Measurements from ENCODE around the gene CLINT1. TPM values are rescaled to one million over a fixed set of nuclear protein-coding genes. Genes with fewer than 3 reads are reported as not detected.

CLINT1 gene
- total and polyA plus RNA-seq, 9 of the 15 experiments (the other 6 are each of a cell fraction or from before 2014, with no cell fraction given) = 23.6 to 125 (median 71.4) TPM

DNA sequence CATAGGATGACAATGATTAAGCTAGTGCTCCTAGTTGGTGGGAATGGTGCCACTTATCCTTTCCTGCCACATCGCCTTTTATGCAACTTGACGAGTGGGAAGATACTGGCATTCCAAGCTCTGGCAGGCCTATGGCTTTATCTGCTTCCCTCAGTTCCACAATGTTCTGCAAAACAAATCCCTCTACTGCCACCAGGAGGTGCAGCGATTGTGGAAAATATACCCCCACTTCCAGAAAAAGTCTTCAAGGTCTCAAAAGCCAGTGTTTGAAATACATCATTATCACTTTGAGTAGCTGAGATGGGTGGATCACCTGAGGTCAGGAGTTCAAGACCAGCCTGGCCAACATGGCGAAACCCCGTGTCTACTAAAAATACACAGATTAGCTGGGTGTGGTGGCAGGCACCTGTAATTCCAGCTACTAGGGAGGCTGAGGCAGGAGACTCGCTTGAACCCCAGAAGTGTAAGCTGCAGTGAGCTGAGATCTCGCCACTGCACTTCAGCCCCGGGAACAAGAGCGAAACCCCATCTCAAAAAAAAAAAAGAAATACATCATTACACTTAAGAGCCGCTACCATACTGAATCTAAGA, 3.4 kb downstream of the CLINT1 start (continued):
- TF ChIP-seq, protein P1, sequence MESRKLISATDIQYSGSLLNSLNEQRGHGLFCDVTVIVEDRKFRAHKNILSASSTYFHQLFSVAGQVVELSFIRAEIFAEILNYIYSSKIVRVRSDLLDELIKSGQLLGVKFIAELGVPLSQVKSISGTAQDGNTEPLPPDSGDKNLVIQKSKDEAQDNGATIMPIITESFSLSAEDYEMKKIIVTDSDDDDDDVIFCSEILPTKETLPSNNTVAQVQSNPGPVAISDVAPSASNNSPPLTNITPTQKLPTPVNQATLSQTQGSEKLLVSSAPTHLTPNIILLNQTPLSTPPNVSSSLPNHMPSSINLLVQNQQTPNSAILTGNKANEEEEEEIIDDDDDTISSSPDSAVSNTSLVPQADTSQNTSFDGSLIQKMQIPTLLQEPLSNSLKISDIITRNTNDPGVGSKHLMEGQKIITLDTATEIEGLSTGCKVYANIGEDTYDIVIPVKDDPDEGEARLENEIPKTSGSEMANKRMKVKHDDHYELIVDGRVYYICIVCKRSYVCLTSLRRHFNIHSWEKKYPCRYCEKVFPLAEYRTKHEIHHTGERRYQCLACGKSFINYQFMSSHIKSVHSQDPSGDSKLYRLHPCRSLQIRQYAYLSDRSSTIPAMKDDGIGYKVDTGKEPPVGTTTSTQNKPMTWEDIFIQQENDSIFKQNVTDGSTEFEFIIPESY (CRISPR knock-in tag; IDR thresholded peaks at IDR 0.05) = peak; percentile 19; the same call in 1 of the 2 replicates
- TF ChIP-seq ATF7 (IDR thresholded peaks at IDR 0.05) (no peak), TEAD2 (tag; IDR thresholded peaks at IDR 0.05) (0 out of 2 replicates have a peak, but pooled peaks have one; percentile 23), ZKSCAN1 (IDR thresholded peaks at IDR 0.05; ENCODE audit: low read depth, low read length) (no peak), RFX1 (IDR thresholded peaks at IDR 0.05) (no peak), PRPF4 (IDR thresholded peaks at IDR 0.05; ENCODE audit: insufficient read depth, low read depth, low read length, poor library complexity, severe bottlenecking) (no peak), CBX2 (IDR thresholded peaks at IDR 0.05; ENCODE audit: insufficient read depth, low read length, poor library complexity, severe bottlenecking) (no peak), XRCC3 (IDR thresholded peaks at IDR 0.05) (no peak), CGGBP1 (CRISPR knock-in tag; IDR thresholded peaks at IDR 0.05) (no peak), PTBP1 (IDR thresholded peaks at IDR 0.05; ENCODE audit: low read depth, low read length) (no peak), TCF3 (CRISPR knock-in tag; IDR thresholded peaks at IDR 0.05) (0 out of 2 replicates have a peak, but pooled peaks have one; percentile 6)
- TF ChIP-seq, protein P2, sequence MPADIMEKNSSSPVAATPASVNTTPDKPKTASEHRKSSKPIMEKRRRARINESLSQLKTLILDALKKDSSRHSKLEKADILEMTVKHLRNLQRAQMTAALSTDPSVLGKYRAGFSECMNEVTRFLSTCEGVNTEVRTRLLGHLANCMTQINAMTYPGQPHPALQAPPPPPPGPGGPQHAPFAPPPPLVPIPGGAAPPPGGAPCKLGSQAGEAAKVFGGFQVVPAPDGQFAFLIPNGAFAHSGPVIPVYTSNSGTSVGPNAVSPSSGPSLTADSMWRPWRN (IDR thresholded peaks at IDR 0.05; ENCODE audit: low read depth) = no peak
- TF ChIP-seq, protein P3, sequence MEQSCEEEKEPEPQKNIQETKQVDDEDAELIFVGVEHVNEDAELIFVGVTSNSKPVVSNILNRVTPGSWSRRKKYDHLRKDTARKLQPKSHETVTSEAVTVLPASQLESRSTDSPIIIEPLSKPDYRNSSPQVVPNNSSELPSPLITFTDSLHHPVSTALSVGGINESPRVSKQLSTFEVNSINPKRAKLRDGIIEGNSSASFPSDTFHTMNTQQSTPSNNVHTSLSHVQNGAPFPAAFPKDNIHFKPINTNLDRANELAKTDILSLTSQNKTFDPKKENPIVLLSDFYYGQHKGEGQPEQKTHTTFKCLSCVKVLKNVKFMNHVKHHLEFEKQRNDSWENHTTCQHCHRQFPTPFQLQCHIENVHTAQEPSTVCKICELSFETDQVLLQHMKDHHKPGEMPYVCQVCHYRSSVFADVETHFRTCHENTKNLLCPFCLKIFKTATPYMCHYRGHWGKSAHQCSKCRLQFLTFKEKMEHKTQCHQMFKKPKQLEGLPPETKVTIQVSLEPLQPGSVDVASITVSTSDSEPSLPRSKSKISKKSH (CRISPR knock-in tag; IDR thresholded peaks at IDR 0.05) = no peak
- TF ChIP-seq, protein P4, sequence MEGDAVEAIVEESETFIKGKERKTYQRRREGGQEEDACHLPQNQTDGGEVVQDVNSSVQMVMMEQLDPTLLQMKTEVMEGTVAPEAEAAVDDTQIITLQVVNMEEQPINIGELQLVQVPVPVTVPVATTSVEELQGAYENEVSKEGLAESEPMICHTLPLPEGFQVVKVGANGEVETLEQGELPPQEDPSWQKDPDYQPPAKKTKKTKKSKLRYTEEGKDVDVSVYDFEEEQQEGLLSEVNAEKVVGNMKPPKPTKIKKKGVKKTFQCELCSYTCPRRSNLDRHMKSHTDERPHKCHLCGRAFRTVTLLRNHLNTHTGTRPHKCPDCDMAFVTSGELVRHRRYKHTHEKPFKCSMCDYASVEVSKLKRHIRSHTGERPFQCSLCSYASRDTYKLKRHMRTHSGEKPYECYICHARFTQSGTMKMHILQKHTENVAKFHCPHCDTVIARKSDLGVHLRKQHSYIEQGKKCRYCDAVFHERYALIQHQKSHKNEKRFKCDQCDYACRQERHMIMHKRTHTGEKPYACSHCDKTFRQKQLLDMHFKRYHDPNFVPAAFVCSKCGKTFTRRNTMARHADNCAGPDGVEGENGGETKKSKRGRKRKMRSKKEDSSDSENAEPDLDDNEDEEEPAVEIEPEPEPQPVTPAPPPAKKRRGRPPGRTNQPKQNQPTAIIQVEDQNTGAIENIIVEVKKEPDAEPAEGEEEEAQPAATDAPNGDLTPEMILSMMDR (IDR thresholded peaks at IDR 0.05 in 2 of 3, conservative IDR thresholded peaks at IDR 0.05 in 1 of 3; ENCODE audit: insufficient read depth in 2 of 3, low read depth in 1 of 3, low read length in 3 of 3) = peak; percentile 60 to 79 (median 67)

Data from K562 (cell line).